H1 (cell line): ENCODE data around the gene RANBP9. TPM values are rescaled to one million over a fixed set of nuclear protein-coding genes. Genes with fewer than 3 reads are reported as not detected.

Experiments
- CTCF ChIA-PET: fragments of 300-600 bp; sonication (Branson Sonifier 250); formaldehyde crosslinking; loops from one replicate; lab custom pipeline; 2021; ENCODE audit not compliant: partially characterized antibody; lab: Charles Lee
- POLR2A ChIA-PET: fragments of 300-600 bp; sonication (Branson Sonifier 250); formaldehyde crosslinking; loops from one replicate; lab custom pipeline; 2021; ENCODE audit warnings: inconsistent platforms; ENCODE audit not compliant: partially characterized antibody; lab: Charles Lee
- DNase-seq, 2 experiments: peaks; one replicate each; pipeline versions ENCODE4 v3.0.0 to v3.0.0-alpha.2; 2010 to 2022; ENCODE audit warnings: low spot score in 2 of 2, low read depth in 1 of 2, mixed read lengths in 1 of 2
- FAIRE-seq: peaks from 2 replicates; lab custom pipeline; 2011; peaks lifted over from hg19 to GRCh38; lab: Jason Lieb, UNC
- H2AFZ ChIP-seq: 2 replicates; pipeline ENCODE4 v1.8.1; 2012; ENCODE audit warnings: low read length, inconsistent platforms
- H2AK5ac ChIP-seq: 2 replicates; pipeline ENCODE4 v1.6.1; 2013; ENCODE audit warnings: low read depth, low read length
- H2BK120ac ChIP-seq: replicated peaks from 2 replicates; pipeline ENCODE3; 2013; ENCODE audit warnings: low read depth, low read length, inconsistent platforms
- H2BK12ac ChIP-seq: 2 replicates; pipeline ENCODE4 v1.6.1; 2013; ENCODE audit warnings: low read depth, low read length
- H2BK15ac ChIP-seq: 2 replicates; pipeline ENCODE4 v1.6.1; 2013; ENCODE audit warnings: low read length
- H2BK20ac ChIP-seq: 2 replicates; pipeline ENCODE4 v1.6.1; 2013; ENCODE audit warnings: low read length
- H2BK5ac ChIP-seq: 2 replicates; pipeline ENCODE4 v1.6.1; 2013; ENCODE audit warnings: low read depth, low read length
- H3K14ac ChIP-seq: 2 replicates; pipeline ENCODE4 v1.6.1; 2013; ENCODE audit warnings: inconsistent platforms; ENCODE audit not compliant: insufficient read length
- H3K18ac ChIP-seq: 2 replicates; pipeline ENCODE4 v1.6.1; 2013; ENCODE audit warnings: low read length; ENCODE audit errors: extremely low read depth
- H3K23ac ChIP-seq: 2 replicates; pipeline ENCODE4 v1.6.1; 2013; ENCODE audit warnings: inconsistent platforms; ENCODE audit not compliant: insufficient read length
- H3K23me2 ChIP-seq: 2 replicates; pipeline ENCODE4 v1.6.1; 2013; ENCODE audit warnings: low read depth, low read length
- H3K27ac ChIP-seq: 2 replicates; pipeline ENCODE4 v1.6.1; 2011; ENCODE audit warnings: low read depth, low read length, inconsistent platforms
- H3K27me3 ChIP-seq, 4 experiments: replicated peaks in 1 of 4; 1 replicate in 1 of 4; 2 replicates in 3 of 4; pipeline versions ENCODE4 v1.6.1 to v1.8.1; 2011 to 2013; ENCODE audit warnings: low read length in 3 of 4, mild to moderate bottlenecking in 3 of 4, inconsistent platforms in 2 of 4, mixed read lengths in 2 of 4, moderate library complexity in 1 of 4; ENCODE audit not compliant: control insufficient read depth in 3 of 4, insufficient read depth in 3 of 4; ENCODE audit errors: extremely low read depth in 1 of 4
- H3K36me3 ChIP-seq, 4 experiments: 2 replicates each; pipeline versions ENCODE4 v1.6.1 to v1.8.1; 2011 to 2013; ENCODE audit warnings: mild to moderate bottlenecking in 4 of 4, low read length in 3 of 4, moderate library complexity in 2 of 4, control low read depth in 1 of 4, inconsistent platforms in 1 of 4; ENCODE audit not compliant: insufficient read depth in 4 of 4, control insufficient read depth in 2 of 4
- H3K4ac ChIP-seq: replicated peaks from 2 replicates; pipeline ENCODE3; 2013; ENCODE audit warnings: low read length, low read depth, mixed read lengths, inconsistent platforms; ENCODE audit not compliant: insufficient read length
- H3K4me1 ChIP-seq, 4 experiments: replicated peaks in 1 of 4; 1 replicate in 1 of 4; 2 replicates in 3 of 4; pipeline versions ENCODE4 v1.6.1 to v1.8.1; 2011 to 2013; ENCODE audit warnings: low read length in 3 of 4, inconsistent platforms in 2 of 4, mixed read lengths in 1 of 4; ENCODE audit not compliant: insufficient read depth in 4 of 4, control insufficient read depth in 3 of 4
- H3K4me2 ChIP-seq, 2 experiments: 2 replicates each; pipeline versions ENCODE4 v1.6.1 to v1.8.1; 2011 to 2013; ENCODE audit warnings: low read depth in 2 of 2, low read length in 2 of 2, control low read depth in 1 of 2, inconsistent platforms in 1 of 2, mild to moderate bottlenecking in 1 of 2; ENCODE audit not compliant: insufficient read depth in 1 of 2
- H3K4me3 ChIP-seq, 4 experiments: fragments of 200-600, 300-600 bp in 1 of 4; sonication (generic), shearing (Covaris generic), sonication (Bioruptor Twin) in 1 of 4; 2 replicates each; pipeline versions ENCODE4 v1.5.1 to v1.8.1; 2011 to 2016; ENCODE audit warnings: low read length in 4 of 4, low read depth in 3 of 4, control low read depth in 2 of 4, inconsistent platforms in 2 of 4, mild to moderate bottlenecking in 2 of 4, mixed read lengths in 1 of 4, moderate library complexity in 1 of 4; ENCODE audit not compliant: insufficient read depth in 2 of 4; ENCODE audit errors: extremely low read depth in 1 of 4
- H3K56ac ChIP-seq: replicated peaks from 2 replicates; pipeline ENCODE3; 2013; ENCODE audit warnings: low read depth, mild to moderate bottlenecking, mixed read lengths, low read length, inconsistent platforms; ENCODE audit not compliant: insufficient read length
- H3K79me1 ChIP-seq: 2 replicates; pipeline ENCODE4 v1.6.1; 2013; ENCODE audit warnings: low read depth, low read length, control low read depth
- H3K79me2 ChIP-seq, 2 experiments: 2 replicates each; pipeline versions ENCODE4 v1.6.1 to v1.8.1; 2012 to 2013; ENCODE audit warnings: low read length in 2 of 2, mild to moderate bottlenecking in 2 of 2, inconsistent platforms in 1 of 2; ENCODE audit not compliant: insufficient read depth in 2 of 2, control insufficient read depth in 1 of 2
- H3K9ac ChIP-seq, 4 experiments: replicated peaks in 1 of 4; 1 replicate in 1 of 4; 2 replicates in 3 of 4; pipeline versions ENCODE4 v1.6.1 to v1.8.1; 2011 to 2013; ENCODE audit warnings: low read depth in 3 of 4, low read length in 3 of 4, control low read depth in 2 of 4, mild to moderate bottlenecking in 2 of 4, moderate library complexity in 2 of 4, inconsistent platforms in 1 of 4; ENCODE audit errors: extremely low read depth in 1 of 4
- H3K9me3 ChIP-seq, 2 experiments: 2 replicates each; pipeline versions ENCODE4 v1.6.1 to v1.8.1; 2012 to 2013; ENCODE audit warnings: mild to moderate bottlenecking in 2 of 2, moderate library complexity in 2 of 2, control low read depth in 1 of 2, inconsistent platforms in 1 of 2, low read depth in 1 of 2, low read length in 1 of 2, mixed read lengths in 1 of 2; ENCODE audit not compliant: insufficient read depth in 2 of 2
- H4K20me1 ChIP-seq, 2 experiments: replicated peaks in 1 of 2; 2 replicates each; pipeline versions ENCODE3 to v1.8.1; 2011 to 2013; ENCODE audit warnings: inconsistent platforms in 2 of 2, low read length in 2 of 2, mild to moderate bottlenecking in 1 of 2; ENCODE audit not compliant: insufficient read depth in 2 of 2, control insufficient read depth in 1 of 2
- H4K5ac ChIP-seq: 2 replicates; pipeline ENCODE4 v1.6.1; 2013; ENCODE audit warnings: low read length, low read depth, mixed read lengths, inconsistent platforms; ENCODE audit not compliant: insufficient read length
- H4K8ac ChIP-seq: 2 replicates; pipeline ENCODE4 v1.8.0; 2013; ENCODE audit warnings: mild to moderate bottlenecking, moderate library complexity, low read length, inconsistent platforms; ENCODE audit not compliant: insufficient read depth; ENCODE audit errors: extremely low read depth
- H4K91ac ChIP-seq: replicated peaks from 2 replicates; pipeline ENCODE3; 2013; ENCODE audit warnings: low read length, mixed read lengths, inconsistent platforms; ENCODE audit not compliant: insufficient read length
- E2F6 ChIP-seq: IDR thresholded peaks from 2 replicates; pipeline ENCODE4 v1.6.1; 2012; ENCODE audit warnings: inconsistent platforms
- EP300 ChIP-seq, 2 experiments: IDR thresholded peaks; 1 replicate in 1 of 2; 2 replicates in 1 of 2; pipeline ENCODE4 v1.6.1; 2011 to 2012; ENCODE audit warnings: low read depth in 2 of 2, low read length in 2 of 2, mild to moderate bottlenecking in 2 of 2, borderline replicate concordance in 1 of 2, inconsistent platforms in 1 of 2, moderate library complexity in 1 of 2
- GTF2F1 ChIP-seq: IDR thresholded peaks from 2 replicates; pipeline ENCODE4 v1.6.1; 2012; ENCODE audit warnings: low read depth, low read length, improper control_type of control experiment, borderline replicate concordance
- SIRT6 ChIP-seq: IDR thresholded peaks from one replicate; pipeline ENCODE4 v1.7.1; 2012; ENCODE audit warnings: low read length, inconsistent platforms
- SP2 ChIP-seq: IDR thresholded peaks from 2 replicates; pipeline ENCODE4 v1.6.1; 2012; ENCODE audit warnings: mild to moderate bottlenecking, low read length, inconsistent platforms
- SRF ChIP-seq: IDR thresholded peaks from 2 replicates; pipeline ENCODE4 v1.6.1; 2011; ENCODE audit warnings: mild to moderate bottlenecking, low read depth, low read length, moderate library complexity
- WGBS, 2 experiments: shearing (Covaris generic) in 1 of 2; methylation state at CpG; one replicate each; pipeline versions ENCODE4 v1.1.6 to v1.1.7; 2013 to 2015; ENCODE audit warnings: low lambda C conversion rate in 2 of 2, mixed read lengths in 2 of 2, inconsistent platforms in 1 of 2, low coverage in 1 of 2, missing lambda C conversion rate in 1 of 2; ENCODE audit not compliant: insufficient replicate concordance in 2 of 2, insufficient coverage in 1 of 2, insufficient read length in 1 of 2; ENCODE audit errors: extremely low coverage in 1 of 2, missing lambda C conversion rate in 1 of 2; 5-methylcytosine and 5-hydroxymethylcytosine counted together
- polyA plus RNA-seq, 7 experiments: library from polyadenylated mRNA; depleted of rRNA in 3 of 7; stranded (reverse) in 5 of 7; unstranded in 2 of 7; fragments of >200 nt in 5 of 7; fragments of 200-250 nt in 2 of 7; gene quantifications; 1 replicate in 5 of 7; 2 replicates in 1 of 7; 4 replicates in 1 of 7; pipeline versions ENCODE4 v1.2.1 to v1.2.3, GENCODE V29; 2011 to 2013; ENCODE audit warnings: missing spikeins in 2 of 7, mixed read lengths in 2 of 7
- total RNA-seq: library from RNA; stranded (reverse); fragmentation: NEBNext Ultra II Directional; extraction: Animal tissue kit (Norgen Biotek cat#: 25700); gene quantifications from 2 replicates; pipeline ENCODE4 v1.2.1, GENCODE V29; 2021

The RANBP9 gene
- total and polyA plus RNA-seq, 2 of the 8 experiments (the other 6 are each of a cell fraction or from before 2014, with no cell fraction given) = 13.0 to 36.7 TPM

DNA sequence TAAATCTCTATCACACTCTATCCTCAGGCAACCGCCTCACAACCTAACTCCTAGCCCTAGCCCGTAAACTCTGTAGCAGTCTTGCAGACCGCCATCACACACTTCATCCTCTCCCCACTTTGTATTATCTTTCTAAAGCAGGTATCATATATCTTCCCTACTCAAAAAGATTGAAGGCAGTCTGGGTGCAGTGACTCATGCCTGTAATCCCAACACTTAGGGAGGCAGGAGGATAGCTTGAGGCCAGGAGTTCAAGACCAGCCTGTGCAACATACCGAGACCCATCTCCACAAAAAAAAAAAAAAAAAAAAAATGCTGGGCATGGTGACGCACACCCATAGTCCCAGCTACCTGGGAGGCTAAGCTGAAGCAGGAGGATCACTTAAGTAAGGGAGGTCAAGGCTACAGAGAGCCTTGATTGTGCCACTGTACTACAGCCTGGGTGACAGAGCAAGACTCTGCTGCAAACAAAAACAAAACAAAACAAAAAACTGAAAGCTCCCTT is 22.9 kb downstream of the RANBP9 start:
- Histone ChIP-seq H4K20me1 (peaks cover 3 to 6% of the 10 kb centered on the region in 2 experiments), H3K36me3 (no peaks in the 10 kb centered on the region), H2AFZ (no peak overlapping the region), H3K18ac (no peak overlapping the region), H4K91ac (no peak overlapping the region), H2BK12ac (no peak overlapping the region), H2BK15ac (no peak overlapping the region), H3K4me2 (no peak overlapping the region), H2BK5ac (no peak overlapping the region), H2AK5ac (no peak overlapping the region), H3K4me3 (no peak overlapping the region), H3K23me2 (no peaks in the 10 kb centered on the region), H3K9ac (no peak overlapping the region), H3K56ac (no peak overlapping the region), H2BK20ac (no peak overlapping the region), H4K8ac (no peak overlapping the region), H3K27ac (no peak overlapping the region), H3K27me3 (no peaks in the 10 kb centered on the region), H3K4ac (no peak overlapping the region), H3K79me1 (no peaks in the 10 kb centered on the region; the same call in 1 of the 2 replicates), H3K4me1 (no peaks in the 10 kb centered on the region), H3K14ac (no peak overlapping the region), H4K5ac (no peak overlapping the region), H3K23ac (no peak overlapping the region), H2BK120ac (no peak overlapping the region), H3K9me3 (no peaks in the 10 kb centered on the region), H3K79me2 (peaks cover 0 to 58% of the 10 kb centered on the region in 2 experiments; a peak in 2 of 4 replicates)
- no peak for FAIRE-seq
- POLR2A ChIA-PET = interaction anchor here (1.4 kb wide), 1 partner anchor 15 kb away, joined by 3 read pairs; no protein-coding TSS in a partner anchor
- CTCF ChIA-PET = interaction anchor here (1.5 kb wide), 1 partner anchor 11 kb away, joined by 3 read pairs; no protein-coding TSS in a partner anchor
- no peak for TF ChIP-seq SIRT6
- no peak for TF ChIP-seq E2F6
- TF ChIP-seq GTF2F1 = no peak
- TF ChIP-seq SP2 = no peak
- TF ChIP-seq EP300 (IDR thresholded peaks at IDR 0.05; ENCODE audit: borderline replicate concordance in 1 of 2, low read depth in 2 of 2, low read length in 2 of 2) = no peak
- TF ChIP-seq SRF = no peak
- WGBS, 2 experiments = 88% methylated on average over 4 of the region's 5 CpGs; no CpG with 5 or more reads in 1 of the 2 experiments
- DNase-seq = no peak
